GM12891 (cell line): Measurements from ENCODE around the gene ATXN7L1.

ENCODE experiments used
- POLR2A ChIP-seq: IDR thresholded peaks from 2 replicates; pipeline ENCODE4 v1.6.1; 2011; ENCODE audit warnings: low read depth, low read length, control low read depth
- POLR2AphosphoS5 ChIP-seq: IDR thresholded peaks from 2 replicates; pipeline ENCODE4 v1.6.1; 2011; ENCODE audit warnings: low read depth, low read length, control low read depth

DNA sequence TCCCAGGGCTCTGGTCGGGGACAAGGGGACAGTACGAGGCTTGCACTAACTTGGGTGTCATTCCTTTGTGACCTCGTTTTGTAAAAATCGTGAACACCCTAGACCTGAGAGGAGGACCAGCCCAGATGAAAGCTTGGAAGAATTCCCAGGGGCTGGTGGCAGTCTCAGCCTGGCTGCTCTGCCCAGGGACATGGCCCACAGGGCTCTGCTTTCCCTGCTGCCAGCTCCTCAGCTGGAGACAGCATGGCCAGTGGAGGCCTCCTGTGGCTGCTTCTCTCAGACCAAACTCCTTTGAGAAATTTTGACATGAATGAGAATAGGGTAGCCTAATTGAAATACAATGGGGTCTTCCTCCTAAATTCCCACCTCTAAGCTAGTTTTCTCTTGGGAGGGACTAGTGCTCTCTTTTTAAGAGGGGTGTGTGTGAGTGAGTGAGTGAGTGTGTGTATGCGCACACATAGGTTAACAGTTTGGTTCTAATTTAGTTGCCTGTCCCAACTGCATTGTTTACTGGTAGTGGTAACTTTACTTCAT is 154.8 kb downstream of the ATXN7L1 start:
- TF ChIP-seq POLR2A: no peak
- TF ChIP-seq POLR2AphosphoS5: no peak
